Smooth muscle cell (in vitro differentiated cells): ENCODE data around the gene ZNF14. TPM values are rescaled to one million over a fixed set of nuclear protein-coding genes. Genes with fewer than 3 reads are reported as not detected.

ENCODE experiments used
- DNase-seq: peaks from one replicate; lab custom pipeline; 2025; ENCODE audit not compliant: unreplicated experiment; lab: John Stamatoyannopoulos, UW
- H2AFZ ChIP-seq: fragments of 200-600 bp; sonication (generic); 2 replicates; pipeline ENCODE4 v1.6.0; 2016; ENCODE audit warnings: antibody characterized with exemption, low read depth, mild to moderate bottlenecking
- H3F3A ChIP-seq: fragments of 200-600 bp; sonication (generic); 2 replicates; pipeline ENCODE4 v1.6.0; 2017; ENCODE audit warnings: antibody characterized with exemption, low read depth
- H3K27ac ChIP-seq: fragments of 200-600 bp; sonication (generic); 2 replicates; pipeline ENCODE4 v1.5.1; 2016; ENCODE audit warnings: low read depth, mild to moderate bottlenecking
- H3K27me3 ChIP-seq: fragments of 200-600 bp; sonication (generic); 2 replicates; pipeline ENCODE4 v1.6.1; 2016; ENCODE audit warnings: low read depth, mild to moderate bottlenecking
- H3K36me3 ChIP-seq: fragments of 200-600 bp; sonication (generic); 2 replicates; pipeline ENCODE4 v1.5.1; 2016; ENCODE audit warnings: low read depth
- H3K4me1 ChIP-seq: fragments of 200-600 bp; sonication (generic); 2 replicates; pipeline ENCODE4 v1.5.1; 2016; ENCODE audit warnings: low read depth
- H3K4me2 ChIP-seq: fragments of 200-600 bp; sonication (generic); 2 replicates; pipeline ENCODE4 v1.6.0; 2016; ENCODE audit warnings: mild to moderate bottlenecking
- H3K4me3 ChIP-seq: fragments of 200-600 bp; sonication (generic); 2 replicates; pipeline ENCODE4 v1.5.1; 2016; ENCODE audit warnings: mild to moderate bottlenecking
- H3K79me2 ChIP-seq: fragments of 200-600 bp; sonication (generic); 2 replicates; pipeline ENCODE4 v1.6.0; 2016; ENCODE audit warnings: low read depth, mild to moderate bottlenecking
- H3K9ac ChIP-seq: fragments of 200-600 bp; sonication (generic); 2 replicates; pipeline ENCODE4 v1.6.0; 2016; ENCODE audit warnings: low read depth
- H3K9me3 ChIP-seq: fragments of 200-600 bp; sonication (generic); replicated peaks from 2 replicates; pipeline ENCODE4 v1.5.1; 2016; ENCODE audit warnings: low read depth
- H4K20me1 ChIP-seq: fragments of 200-600 bp; sonication (generic); 2 replicates; pipeline ENCODE4 v1.6.0; 2016; ENCODE audit warnings: low read depth
- WGBS: methylation state at CpG from one replicate; pipeline ENCODE4 v1.1.7; 2016; ENCODE audit warnings: low lambda C conversion rate; 5-methylcytosine and 5-hydroxymethylcytosine counted together
- polyA plus RNA-seq: library from polyadenylated mRNA; unstranded; fragments of >200 nt; fragmentation: Nextera tagmentation; extraction: Ambion mirVana; gene quantifications from 2 replicates; pipeline ENCODE4 v1.2.1, GENCODE V29; 2016
- total RNA-seq: library from RNA; depleted of rRNA; stranded (reverse); fragments of >200 nt; gene quantifications from 2 replicates; pipeline ENCODE4 v1.2.3, GENCODE V29; 2014
- TF ChIP-seq, protein P1 (sequence below): fragments of 200-600 bp; sonication (generic); IDR thresholded peaks from 2 replicates; pipeline ENCODE4 v1.5.1; 2017; ENCODE audit warnings: borderline replicate concordance, mild to moderate bottlenecking, antibody characterized with exemption; ENCODE audit not compliant: insufficient read depth, poor library complexity, severe bottlenecking

Gene ZNF14
- total and polyA plus RNA-seq, 2 experiments from 2014 or later: 1.2 to 3.8 TPM

DNA sequence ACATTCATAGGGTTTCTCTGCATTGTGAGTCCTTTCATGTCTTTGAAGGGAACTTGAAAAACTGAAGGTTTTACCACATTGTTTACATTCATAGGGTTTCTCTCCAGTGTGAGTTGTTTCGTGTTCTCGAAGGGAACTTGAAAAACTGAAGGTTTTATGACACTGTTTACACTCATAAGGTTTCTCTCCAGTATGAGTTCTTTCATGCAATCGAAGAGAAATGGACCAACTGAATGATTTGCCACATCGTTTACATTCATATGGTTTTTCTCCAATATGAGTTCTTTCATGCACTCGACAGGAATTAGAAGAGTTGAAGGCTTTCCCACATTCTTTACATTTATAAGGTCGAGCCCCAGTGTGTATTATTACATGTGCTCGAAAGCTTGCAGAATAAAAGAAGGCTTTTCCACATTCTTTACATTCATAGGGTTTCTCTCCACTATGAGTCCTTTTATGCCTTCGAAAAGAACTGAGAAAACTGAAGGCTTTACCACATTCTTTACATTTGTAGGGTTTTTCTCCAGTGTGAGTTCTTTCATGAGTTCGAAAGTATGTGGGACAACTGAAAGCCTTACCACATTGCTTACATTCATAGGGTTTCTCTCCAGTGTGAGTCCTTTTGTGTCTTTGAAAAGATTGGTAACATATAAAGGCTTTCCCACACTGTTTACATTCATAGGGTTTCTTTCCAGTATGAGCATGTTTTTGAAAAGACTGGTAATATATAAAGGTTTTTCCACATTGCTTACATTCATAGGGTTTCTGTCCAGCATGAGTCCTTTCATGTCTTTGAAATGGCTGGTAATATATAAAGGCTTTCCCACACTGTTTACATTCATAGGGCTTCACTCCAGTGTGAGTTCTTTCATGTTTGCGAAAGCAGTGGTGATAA lies 20.7 kb downstream of the ZNF14 start:
- Histone ChIP-seq H3K79me2 (peaks cover 9% of the 10 kb centered on the region), H3K4me3 (peak overlapping the region; percentile 9), H3F3A (peaks cover 6% of the 10 kb centered on the region), H2AFZ (no peak overlapping the region), H3K9ac (no peak overlapping the region), H3K4me1 (no peaks in the 10 kb centered on the region), H4K20me1 (no peaks in the 10 kb centered on the region), H3K36me3 (peaks cover 64% of the 10 kb centered on the region), H3K27me3 (no peaks in the 10 kb centered on the region), H3K4me2 (no peak overlapping the region), H3K27ac (no peak overlapping the region), H3K9me3 (peaks cover 84% of the 10 kb centered on the region)
- 99% methylated on average over 10 of the region's 10 CpGs for whole genome bisulfite sequencing
- TF ChIP-seq, protein P1, sequence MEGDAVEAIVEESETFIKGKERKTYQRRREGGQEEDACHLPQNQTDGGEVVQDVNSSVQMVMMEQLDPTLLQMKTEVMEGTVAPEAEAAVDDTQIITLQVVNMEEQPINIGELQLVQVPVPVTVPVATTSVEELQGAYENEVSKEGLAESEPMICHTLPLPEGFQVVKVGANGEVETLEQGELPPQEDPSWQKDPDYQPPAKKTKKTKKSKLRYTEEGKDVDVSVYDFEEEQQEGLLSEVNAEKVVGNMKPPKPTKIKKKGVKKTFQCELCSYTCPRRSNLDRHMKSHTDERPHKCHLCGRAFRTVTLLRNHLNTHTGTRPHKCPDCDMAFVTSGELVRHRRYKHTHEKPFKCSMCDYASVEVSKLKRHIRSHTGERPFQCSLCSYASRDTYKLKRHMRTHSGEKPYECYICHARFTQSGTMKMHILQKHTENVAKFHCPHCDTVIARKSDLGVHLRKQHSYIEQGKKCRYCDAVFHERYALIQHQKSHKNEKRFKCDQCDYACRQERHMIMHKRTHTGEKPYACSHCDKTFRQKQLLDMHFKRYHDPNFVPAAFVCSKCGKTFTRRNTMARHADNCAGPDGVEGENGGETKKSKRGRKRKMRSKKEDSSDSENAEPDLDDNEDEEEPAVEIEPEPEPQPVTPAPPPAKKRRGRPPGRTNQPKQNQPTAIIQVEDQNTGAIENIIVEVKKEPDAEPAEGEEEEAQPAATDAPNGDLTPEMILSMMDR: no peak
- no peak for DNase-seq

DNA sequence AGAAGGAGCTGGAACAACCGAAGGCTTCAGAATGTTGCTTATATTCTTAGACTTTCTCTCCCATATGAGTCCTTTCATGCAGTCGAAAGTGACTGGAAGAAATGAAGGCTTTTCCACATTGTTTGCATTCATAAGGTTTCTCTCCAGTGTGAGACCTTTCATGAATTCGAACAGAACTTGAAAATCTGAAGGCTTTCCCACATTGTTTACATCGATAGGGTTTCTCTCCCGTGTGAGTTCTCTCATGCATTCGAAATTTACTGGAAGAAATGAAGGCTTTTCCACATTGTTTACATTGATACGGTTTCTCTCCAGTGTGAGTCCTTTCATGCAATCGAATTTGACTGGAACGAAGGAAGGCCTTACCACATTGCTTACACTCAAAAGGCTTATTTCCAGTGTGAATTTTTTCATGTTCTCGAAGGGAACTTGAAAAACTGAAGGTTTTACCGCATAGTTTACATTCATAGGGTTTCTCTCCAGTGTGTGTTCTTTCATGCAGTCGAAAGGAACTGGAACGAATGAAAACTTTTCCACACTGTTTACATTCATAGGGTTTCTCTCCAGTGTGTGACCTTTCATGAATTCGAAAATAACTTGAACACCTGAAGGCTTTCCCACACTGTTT lies 21.5 kb downstream of the ZNF14 start:
- Histone ChIP-seq H3K36me3 (peaks cover 58% of the 10 kb centered on the region), H2AFZ (no peak overlapping the region), H4K20me1 (no peaks in the 10 kb centered on the region), H3K79me2 (peaks cover 2% of the 10 kb centered on the region), H3K4me2 (no peak overlapping the region), H3K9ac (no peak overlapping the region), H3K9me3 (peaks cover 81% of the 10 kb centered on the region), H3K27me3 (no peaks in the 10 kb centered on the region), H3K4me1 (no peaks in the 10 kb centered on the region), H3F3A (peaks cover 6% of the 10 kb centered on the region), H3K27ac (no peak overlapping the region), H3K4me3 (peak overlapping the region; percentile 9)
- TF ChIP-seq, protein P1: no peak
- WGBS: 98% methylated on average over 14 of the region's 14 CpGs
- DNase-seq: no peak

DNA sequence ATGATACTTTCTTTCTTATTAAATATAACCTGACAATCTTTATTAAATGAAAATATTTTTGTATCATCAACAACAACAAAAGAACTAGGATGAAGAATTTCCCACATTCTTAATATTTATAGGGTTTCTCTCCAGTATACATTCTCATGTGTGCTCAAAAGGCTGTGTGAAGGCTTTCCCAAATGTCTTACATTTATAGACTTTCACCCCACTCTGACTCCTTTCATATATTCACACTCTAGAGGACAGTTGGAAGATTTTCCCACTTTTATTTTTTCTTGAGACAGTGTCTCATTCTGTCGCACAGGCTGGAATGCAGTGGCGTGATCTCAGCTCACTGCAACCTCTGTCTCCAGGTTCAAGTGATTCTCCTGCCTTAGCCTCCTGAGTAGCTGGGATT lies 22.4 kb downstream of the ZNF14 start:
- DNase-seq: no peak
- Histone ChIP-seq H2AFZ (no peak overlapping the region), H3K4me2 (no peak overlapping the region), H3K27ac (no peak overlapping the region), H3K27me3 (no peaks in the 10 kb centered on the region), H3K36me3 (peaks cover 53% of the 10 kb centered on the region), H4K20me1 (no peaks in the 10 kb centered on the region), H3F3A (peaks cover 6% of the 10 kb centered on the region), H3K9me3 (peaks cover 80% of the 10 kb centered on the region), H3K79me2 (no peaks in the 10 kb centered on the region), H3K4me3 (peak overlapping the region; percentile 9), H3K4me1 (no peaks in the 10 kb centered on the region), H3K9ac (no peak overlapping the region)
- TF ChIP-seq, protein P1: no peak
- WGBS: 98% methylated on average over 2 of the region's 2 CpGs
